Umbilical cord (tissue), 2 donors: ENCODE measurements around the gene SMTN. TPM values are rescaled to one million over a fixed set of nuclear protein-coding genes. Genes with fewer than 3 reads are reported as not detected.

Source experiments
- DNase-seq: peaks from one replicate; pipeline ENCODE4 v3.0.0-alpha.2; 2015; ENCODE audit warnings: low spot score
- total RNA-seq: library from RNA; depleted of rRNA; stranded (reverse); fragments of >200 nt; gene quantifications from one replicate; pipeline ENCODE4 v1.2.3, GENCODE V29; 2014; ENCODE audit warnings: low replicate concordance; ENCODE audit not compliant: insufficient read depth

Gene SMTN
- total RNA-seq, 1 donor from 2014 or later: 198 TPM

DNA sequence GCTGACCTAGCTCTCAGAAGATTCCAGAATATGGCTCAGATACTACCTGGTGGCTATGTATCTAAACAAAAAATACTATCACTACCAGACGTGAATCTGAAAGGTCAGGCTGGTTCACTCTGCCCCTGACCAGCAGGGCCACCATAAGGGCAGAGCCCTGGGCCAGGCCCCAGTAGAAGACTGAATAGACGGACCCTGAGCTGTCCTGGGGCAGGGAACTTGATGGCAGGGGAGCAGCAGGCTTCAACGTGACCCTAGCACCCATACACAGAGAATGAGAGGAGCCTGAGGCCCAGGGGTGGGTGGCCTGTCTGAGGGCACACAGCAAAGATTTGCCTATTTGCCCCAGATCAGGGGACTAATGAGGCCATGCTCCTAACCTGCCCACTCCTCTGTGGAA, 72.2 kb downstream of the SMTN start:
- no peak for DNase-seq

Other genes with a start within 250 kb of the SMTN start
- gene MORC2, start 112.5 kb upstream of the SMTN start, total RNA-seq: 11.3 TPM
- 52.7 TPM for gene TUG1, start 112.1 kb upstream of the SMTN start, total RNA-seq
- 313 TPM for gene SELENOM, start 26.2 kb downstream of the SMTN start, total RNA-seq
- 6.3 TPM for gene INPP5J, start 41.6 kb downstream of the SMTN start, total RNA-seq
- 0.24 TPM for gene PLA2G3, start 59.2 kb downstream of the SMTN start, total RNA-seq
- 32.0 TPM for gene RNF185, start 78.9 kb downstream of the SMTN start, total RNA-seq
- gene LIMK2, start 131.0 kb downstream of the SMTN start, total RNA-seq: 56.3 TPM
- gene PIK3IP1, start 211.2 kb downstream of the SMTN start, total RNA-seq: 17.3 TPM